Tibial nerve (tissue), 4 donors: ENCODE results near the gene TMEM63B.

ENCODE experiments used
- CTCF ChIP-seq, 5 experiments: fragments of 200-600 bp in 3 of 5; fragments of 450-650 bp in 2 of 5; sonication (generic) in 3 of 5; IDR thresholded peaks; one replicate each; pipeline ENCODE4 v1.5.1; 2016 to 2019; ENCODE audit warnings: antibody characterized with exemption in 5 of 5, mild to moderate bottlenecking in 3 of 5, moderate library complexity in 2 of 5
- EP300 ChIP-seq, 2 donors: sonication (generic); formaldehyde crosslinking; IDR thresholded peaks; one replicate each; pipeline ENCODE4 v1.6.1; 2017; ENCODE audit warnings: antibody characterized with exemption in 2 of 2, mild to moderate bottlenecking in 1 of 2

- TF ChIP-seq CTCF (IDR thresholded peaks at IDR 0.05) (no peak), EP300 (IDR thresholded peaks at IDR 0.05) (no peak)
Measured at GRCh38 chr6:44099192-44099591, 28.2 kb upstream of the TMEM63B start.
